Activated T-cell treated with anti-CD3 and anti-CD28 coated beads for 24 hours (primary cell): Measurements from ENCODE around the gene HERPUD1.
"Not testable (repeated sequence)": the region's sequence is repeated elsewhere in the genome, so short reads cannot be mapped to it uniquely, and the experiment has no call there.

Source experiments
- DNase-seq: peaks from one replicate; pipeline ENCODE4 v3.0.0-alpha.2; 2020; ENCODE audit warnings: low read depth

Gene HERPUD1

GRCh38 chr16:56911771-56912571 is 20.0 kb upstream of the HERPUD1 start:
- DNase-seq = no peak

GRCh38 chr16:56912746-56913708 is 18.9 kb upstream of the HERPUD1 start:
- no peak for DNase-seq

- no peak for DNase-seq
These were observed 17.0 kb upstream of the HERPUD1 start for GRCh38 chr16:56914896-56915295.

GRCh38 chr16:56915336-56916119 is 16.4 kb upstream of the HERPUD1 start:
- no peak for DNase-seq

GRCh38 chr16:56916571-56917403 is 15.2 kb upstream of the HERPUD1 start:
- DNase-seq = no peak

GRCh38 chr16:56918467-56919012 is 13.4 kb upstream of the HERPUD1 start:
- DNase-seq = no peak

GRCh38 chr16:56919099-56919800 is 12.7 kb upstream of the HERPUD1 start:
- DNase-seq = no peak

GRCh38 chr16:56921571-56921970 is 10.4 kb upstream of the HERPUD1 start:
- no peak for DNase-seq

GRCh38 chr16:56923481-56924091 is 8.4 kb upstream of the HERPUD1 start:
- no peak for DNase-seq

GRCh38 chr16:56927471-56927870 is 4.5 kb upstream of the HERPUD1 start:
- no peak for DNase-seq

- no peak for DNase-seq
These were observed 2.3 kb upstream of the HERPUD1 start for GRCh38 chr16:56929639-56930038.

- no peak for DNase-seq
These were observed 1.3 kb upstream of the HERPUD1 start for GRCh38 chr16:56930486-56931270.

- DNase-seq = no peak
These were observed 561 bp upstream of the HERPUD1 start for GRCh38 chr16:56931271-56931891.

- no peak for DNase-seq
These were observed 1.0 kb downstream of the HERPUD1 start for GRCh38 chr16:56932721-56933619.

GRCh38 chr16:56933828-56934598 is 2.1 kb downstream of the HERPUD1 start:
- no peak for DNase-seq

GRCh38 chr16:56934599-56935145 is 2.7 kb downstream of the HERPUD1 start:
- not testable (repeated sequence) for DNase-seq
